ENCODE measurements around the gene MICU1. TPM values are rescaled to one million over a fixed set of nuclear protein-coding genes. Genes with fewer than 3 reads are reported as not detected.

MICU1 gene
- total and polyA plus RNA-seq, 2 donors (not counting 3 experiments of a cell fraction or from before 2014, with no cell fraction given) = 27.5 to 48.0 TPM

DNA sequence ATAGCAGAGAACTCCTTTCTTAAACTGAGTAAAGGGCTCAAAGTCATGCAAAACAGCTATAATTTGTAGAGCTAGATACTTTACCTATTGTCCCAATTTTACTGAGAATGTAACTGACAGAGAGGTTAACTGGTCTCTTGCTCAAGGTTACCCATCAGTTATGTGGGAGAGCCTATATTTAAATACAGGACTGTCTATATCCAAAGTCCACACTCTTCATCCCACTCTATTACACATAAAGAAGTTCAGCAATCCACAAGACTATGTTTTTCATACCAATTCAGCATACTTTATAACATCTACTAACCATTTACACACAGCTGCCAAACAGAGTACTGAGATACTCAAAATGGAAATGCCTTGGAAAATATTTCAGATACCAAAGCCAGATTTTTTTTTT lies 100.2 kb downstream of the MICU1 start:
- Histone ChIP-seq H3K36me3 (ENCODE audit: control insufficient read depth in 2 of 2, extremely low read depth in 1 of 2, insufficient read depth in 2 of 2, low read length in 2 of 2) (no peaks in the 10 kb centered on the region), H3K9me3 (replicated peaks; ENCODE audit: control insufficient read depth, insufficient read depth, low read length) (no peaks in the 10 kb centered on the region), H4K20me1 (replicated peaks; ENCODE audit: control insufficient read depth, extremely low read depth, insufficient read depth, low read length) (no peaks in the 10 kb centered on the region), H3K4me2 (ENCODE audit: insufficient read depth, low read length) (no peak overlapping the region), H3K4me1 (ENCODE audit: control insufficient read depth, extremely low read depth, insufficient read depth, low read length) (no peaks in the 10 kb centered on the region), H3K79me2 (ENCODE audit: control insufficient read depth, insufficient read depth, low read length) (no peaks in the 10 kb centered on the region), H3K27me3 (ENCODE audit: control insufficient read depth in 2 of 2, insufficient read depth in 2 of 2, low read length in 2 of 2) (no peaks in the 10 kb centered on the region), H3K27ac (ENCODE audit: insufficient read depth, low read depth, low read length) (no peak overlapping the region), H3K9me1 (replicated peaks; ENCODE audit: control insufficient read depth, extremely low read depth, insufficient read depth, low read length) (no peaks in the 10 kb centered on the region), H3K4me3 (replicated peaks in 1 of 3; ENCODE audit: insufficient read depth in 1 of 3, low read depth in 1 of 3, low read length in 3 of 3) (no peak overlapping the region), H2AFZ (ENCODE audit: low read depth, low read length) (no peak overlapping the region), H3K9ac (replicated peaks; ENCODE audit: extremely low read depth, insufficient read depth, low read length) (no peak overlapping the region)
- TF ChIP-seq FOS (IDR thresholded peaks at IDR 0.05; ENCODE audit: borderline replicate concordance, insufficient read depth, low read length) (no peak), GATA2 (IDR thresholded peaks at IDR 0.05; ENCODE audit: insufficient read depth, insufficient read length, low read depth, low read length) (no peak), POLR2A (IDR thresholded peaks at IDR 0.05; ENCODE audit: low read depth, low read length) (no peak), MYC (IDR thresholded peaks at IDR 0.05; ENCODE audit: low read depth, low read length) (no peak), EZH2 (IDR thresholded peaks at IDR 0.05; ENCODE audit: borderline replicate concordance, low read depth, low read length, severe bottlenecking) (no peak)
- TF ChIP-seq, protein P1, sequence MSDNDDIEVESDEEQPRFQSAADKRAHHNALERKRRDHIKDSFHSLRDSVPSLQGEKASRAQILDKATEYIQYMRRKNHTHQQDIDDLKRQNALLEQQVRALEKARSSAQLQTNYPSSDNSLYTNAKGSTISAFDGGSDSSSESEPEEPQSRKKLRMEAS (IDR thresholded peaks at IDR 0.05; ENCODE audit: insufficient read depth, insufficient read length) = no peak
- TF ChIP-seq, protein P2, sequence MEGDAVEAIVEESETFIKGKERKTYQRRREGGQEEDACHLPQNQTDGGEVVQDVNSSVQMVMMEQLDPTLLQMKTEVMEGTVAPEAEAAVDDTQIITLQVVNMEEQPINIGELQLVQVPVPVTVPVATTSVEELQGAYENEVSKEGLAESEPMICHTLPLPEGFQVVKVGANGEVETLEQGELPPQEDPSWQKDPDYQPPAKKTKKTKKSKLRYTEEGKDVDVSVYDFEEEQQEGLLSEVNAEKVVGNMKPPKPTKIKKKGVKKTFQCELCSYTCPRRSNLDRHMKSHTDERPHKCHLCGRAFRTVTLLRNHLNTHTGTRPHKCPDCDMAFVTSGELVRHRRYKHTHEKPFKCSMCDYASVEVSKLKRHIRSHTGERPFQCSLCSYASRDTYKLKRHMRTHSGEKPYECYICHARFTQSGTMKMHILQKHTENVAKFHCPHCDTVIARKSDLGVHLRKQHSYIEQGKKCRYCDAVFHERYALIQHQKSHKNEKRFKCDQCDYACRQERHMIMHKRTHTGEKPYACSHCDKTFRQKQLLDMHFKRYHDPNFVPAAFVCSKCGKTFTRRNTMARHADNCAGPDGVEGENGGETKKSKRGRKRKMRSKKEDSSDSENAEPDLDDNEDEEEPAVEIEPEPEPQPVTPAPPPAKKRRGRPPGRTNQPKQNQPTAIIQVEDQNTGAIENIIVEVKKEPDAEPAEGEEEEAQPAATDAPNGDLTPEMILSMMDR (IDR thresholded peaks at IDR 0.05; ENCODE audit: extremely low read depth in 1 of 2, insufficient read depth in 1 of 2, low read depth in 1 of 2, low read length in 2 of 2) = no peak
- dilution Hi-C loops (cut with MboI; ENCODE audit: extremely low pct_ligation_motif_present, low sequenced_read_pairs) (loop anchor here (10.0 kb wide), 1 partner anchor 169 kb away; the partner anchor contains the start of gene MCU), intact Hi-C loops (cut with micrococcal nuclease) (no loop called here)
- ChIA-PET POLR2A (no interaction called here), CTCF (interaction anchor here (1.2 kb wide), 1 partner anchor 309 kb away, joined by 3 read pairs; no protein-coding TSS in a partner anchor)
- FAIRE-seq (no peak), DNase-seq (ENCODE audit: low read depth, low spot score) (no peak)
- no TSS peak for BruUV-seq (replicated peaks)

All from endothelial cell of umbilical vein (primary cell).